ENCODE measurements around the gene ST8SIA6. TPM values are rescaled to one million over a fixed set of nuclear protein-coding genes. Genes with fewer than 3 reads are reported as not detected.

Gene ST8SIA6
- total RNA-seq, 1 donor from 2014 or later = 0.23 TPM

DNA sequence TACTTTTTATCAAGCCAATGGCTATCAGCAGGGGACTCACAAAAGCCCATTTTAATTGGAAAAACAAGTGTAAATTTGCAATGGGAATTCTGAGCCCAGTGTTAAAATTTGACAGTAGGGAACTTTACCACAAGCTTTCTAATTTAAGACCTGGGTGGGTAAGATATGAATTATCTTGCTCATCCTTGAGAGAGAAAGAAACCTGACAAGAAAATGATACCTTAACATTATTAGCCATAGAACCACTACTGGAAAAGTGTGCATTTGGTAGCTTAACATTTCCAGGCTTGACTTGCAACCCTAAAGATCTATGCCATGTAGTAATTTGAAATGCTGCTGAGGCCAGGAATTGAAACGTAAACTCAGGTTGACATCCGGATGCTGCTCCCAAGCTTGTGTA, 2.7 kb upstream of the ST8SIA6 start:
- DNase-seq (ENCODE audit: low read depth) = no peak
- no peak overlapping the region for H3K4me3 ChIP-seq (ENCODE audit: low read depth, low read length)
- TF ChIP-seq, protein P1, sequence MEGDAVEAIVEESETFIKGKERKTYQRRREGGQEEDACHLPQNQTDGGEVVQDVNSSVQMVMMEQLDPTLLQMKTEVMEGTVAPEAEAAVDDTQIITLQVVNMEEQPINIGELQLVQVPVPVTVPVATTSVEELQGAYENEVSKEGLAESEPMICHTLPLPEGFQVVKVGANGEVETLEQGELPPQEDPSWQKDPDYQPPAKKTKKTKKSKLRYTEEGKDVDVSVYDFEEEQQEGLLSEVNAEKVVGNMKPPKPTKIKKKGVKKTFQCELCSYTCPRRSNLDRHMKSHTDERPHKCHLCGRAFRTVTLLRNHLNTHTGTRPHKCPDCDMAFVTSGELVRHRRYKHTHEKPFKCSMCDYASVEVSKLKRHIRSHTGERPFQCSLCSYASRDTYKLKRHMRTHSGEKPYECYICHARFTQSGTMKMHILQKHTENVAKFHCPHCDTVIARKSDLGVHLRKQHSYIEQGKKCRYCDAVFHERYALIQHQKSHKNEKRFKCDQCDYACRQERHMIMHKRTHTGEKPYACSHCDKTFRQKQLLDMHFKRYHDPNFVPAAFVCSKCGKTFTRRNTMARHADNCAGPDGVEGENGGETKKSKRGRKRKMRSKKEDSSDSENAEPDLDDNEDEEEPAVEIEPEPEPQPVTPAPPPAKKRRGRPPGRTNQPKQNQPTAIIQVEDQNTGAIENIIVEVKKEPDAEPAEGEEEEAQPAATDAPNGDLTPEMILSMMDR (conservative IDR thresholded peaks at IDR 0.05; ENCODE audit: low read depth, low read length) = no peak

DNA sequence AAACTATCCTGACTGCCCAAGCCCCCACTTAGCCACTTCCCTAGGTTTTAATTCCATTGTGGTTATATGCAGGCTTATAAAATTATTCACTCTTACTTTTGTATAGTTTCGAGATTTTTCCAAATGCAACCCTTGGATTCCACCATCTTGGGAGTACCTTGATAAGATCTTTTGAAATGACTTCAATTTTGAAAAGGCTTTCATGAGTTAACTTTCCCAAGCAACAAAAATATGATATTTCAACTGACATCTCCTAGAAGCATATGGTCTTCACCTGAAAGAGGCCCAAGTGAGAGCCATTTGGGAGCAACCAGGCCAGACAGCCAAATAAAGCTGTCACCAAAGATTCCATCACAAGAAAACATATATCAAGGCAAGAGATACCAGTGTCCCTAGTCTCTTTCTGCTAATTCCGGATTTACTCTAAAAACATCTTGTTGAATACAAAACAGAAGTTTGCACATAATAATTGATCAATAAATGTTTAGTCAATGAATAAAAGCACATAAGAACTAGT, 1.7 kb upstream of the ST8SIA6 start:
- DNase-seq (ENCODE audit: low read depth) = no peak
- no peak overlapping the region for H3K4me3 ChIP-seq (ENCODE audit: low read depth, low read length)
- TF ChIP-seq, protein P1 (conservative IDR thresholded peaks at IDR 0.05; ENCODE audit: low read depth, low read length) = no peak

DNA sequence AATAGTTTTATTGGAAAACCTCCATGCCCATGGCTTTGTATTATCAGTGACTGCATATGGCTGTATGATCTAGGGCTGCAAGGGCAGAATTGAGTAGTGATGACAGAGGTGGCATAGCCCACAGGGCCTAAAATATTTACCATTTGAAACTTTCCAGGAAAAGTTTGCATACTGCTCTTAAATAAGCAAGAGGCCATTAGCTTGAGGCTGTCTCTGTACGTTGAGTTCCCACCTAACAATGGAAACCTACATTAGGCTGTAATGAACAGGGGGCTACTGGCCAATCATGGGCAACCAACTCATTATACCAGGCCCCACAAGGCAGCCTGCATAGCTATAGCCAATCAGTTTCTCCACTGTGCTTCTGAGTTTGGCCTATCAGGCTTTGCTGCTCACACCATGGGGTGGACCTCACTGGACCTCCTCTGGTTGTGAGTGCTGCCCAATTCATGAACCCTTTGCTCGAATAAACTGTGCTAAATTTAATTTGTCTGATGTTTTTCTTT, 673 bp upstream of the ST8SIA6 start:
- no peak overlapping the region for H3K4me3 ChIP-seq (ENCODE audit: low read depth, low read length)
- no peak for DNase-seq (ENCODE audit: low read depth)
- TF ChIP-seq, protein P1 (conservative IDR thresholded peaks at IDR 0.05; ENCODE audit: low read depth, low read length) = no peak

DNA sequence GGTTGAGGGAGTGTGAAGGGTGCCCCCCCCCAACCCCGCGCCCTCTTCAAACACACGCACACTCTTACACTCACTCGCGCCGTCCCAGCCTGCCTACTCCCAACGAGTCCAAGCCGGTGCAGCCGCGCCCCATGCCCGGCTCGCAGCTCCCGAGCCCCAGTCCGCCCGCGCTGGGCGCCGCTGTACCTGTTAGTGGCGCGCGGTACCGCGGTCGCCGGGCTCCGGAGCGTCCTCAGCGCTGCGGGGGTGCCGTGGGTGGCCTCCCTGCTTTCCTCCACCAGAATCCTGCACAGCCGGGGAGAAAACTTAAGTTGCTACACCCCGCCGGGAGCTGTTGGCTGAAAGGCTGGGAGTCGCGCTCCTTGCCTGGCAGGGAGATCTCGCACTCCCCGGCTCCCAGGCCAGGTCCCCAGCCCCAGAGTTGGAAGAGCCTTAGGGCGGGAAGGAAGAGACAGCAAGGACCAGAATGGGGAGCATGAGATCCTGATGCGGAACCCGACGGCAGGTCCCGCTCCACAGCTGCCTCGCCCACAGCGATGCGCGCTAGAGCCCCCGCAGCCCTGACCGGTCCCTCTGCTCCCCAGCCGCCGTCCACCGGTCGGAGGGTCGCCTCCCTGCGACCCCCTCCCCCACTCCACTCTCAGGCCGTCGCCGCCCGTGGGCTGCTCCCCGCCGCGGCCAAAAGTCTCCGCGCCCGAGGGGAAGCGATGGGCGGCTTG, 863 bp downstream of the ST8SIA6 start:
- H3K4me3 ChIP-seq (ENCODE audit: low read depth, low read length) = peak overlapping the region; percentile 45
- TF ChIP-seq, protein P1 (conservative IDR thresholded peaks at IDR 0.05; ENCODE audit: low read depth, low read length) = no peak
- DNase-seq (ENCODE audit: low read depth) = no peak

DNA sequence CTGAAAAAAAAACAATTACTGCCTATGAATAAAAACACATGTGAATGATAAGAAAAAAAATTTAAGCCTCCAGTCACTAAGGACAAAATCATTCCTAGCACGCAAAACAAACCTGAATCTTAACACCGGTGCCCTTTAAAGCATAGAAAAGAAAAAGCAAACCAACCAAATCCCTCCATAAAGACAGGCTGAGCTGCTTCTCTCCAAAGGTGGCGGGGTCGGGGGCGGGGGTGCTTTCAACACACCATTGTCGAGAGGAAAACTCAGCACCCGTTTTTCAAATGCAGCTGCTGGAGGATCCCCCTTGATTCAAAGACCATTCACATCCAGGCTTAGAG, 1.4 kb downstream of the ST8SIA6 start:
- H3K4me3 ChIP-seq (ENCODE audit: low read depth, low read length) = peak overlapping the region; percentile 45
- TF ChIP-seq, protein P1 (conservative IDR thresholded peaks at IDR 0.05; ENCODE audit: low read depth, low read length) = no peak
- no peak for DNase-seq (ENCODE audit: low read depth)

DNA sequence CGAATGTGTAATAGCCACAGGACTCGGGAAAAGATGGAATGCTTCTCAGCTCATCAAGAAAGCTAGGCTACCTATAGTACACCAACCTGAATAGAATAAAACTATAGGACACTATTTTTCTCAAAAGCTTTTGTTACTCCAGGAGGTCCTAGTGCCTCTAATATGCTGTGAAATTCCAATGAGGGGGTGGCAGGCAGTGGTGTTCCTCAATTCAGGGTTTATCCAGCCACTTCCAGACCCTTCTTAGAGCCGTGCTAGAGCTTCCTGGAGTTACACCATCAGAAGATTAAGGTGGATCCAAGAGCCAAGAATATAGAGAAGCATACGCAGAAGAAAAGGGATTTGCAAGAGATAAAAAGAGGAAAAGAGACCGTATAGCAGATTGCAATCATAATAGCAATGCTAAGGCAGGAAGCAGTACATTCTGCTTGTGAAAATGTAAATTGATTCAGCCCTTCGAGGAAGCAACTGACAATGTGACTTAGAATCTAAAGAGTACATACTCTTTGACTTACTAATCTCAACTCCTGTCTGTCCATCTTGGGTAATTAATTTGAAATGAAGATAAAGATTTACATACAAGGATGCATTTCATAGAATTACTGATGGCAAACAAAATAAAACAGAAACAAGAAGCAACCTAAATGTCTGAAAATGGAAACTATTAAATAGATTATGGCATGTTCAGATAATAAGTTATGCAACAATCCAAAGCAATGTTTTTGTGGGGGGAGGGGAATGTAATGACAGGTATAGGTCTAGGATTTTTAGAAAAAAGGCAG, 2.1 kb downstream of the ST8SIA6 start:
- DNase-seq (ENCODE audit: low read depth) = no peak
- TF ChIP-seq, protein P1 (conservative IDR thresholded peaks at IDR 0.05; ENCODE audit: low read depth, low read length) = no peak
- no peak overlapping the region for H3K4me3 ChIP-seq (ENCODE audit: low read depth, low read length)

Measured in epithelial cell of proximal tubule (primary cell).